SK-N-SH treated with all-trans-retinoic acid at 6 μM for 48 hours (cell line): Measurements from ENCODE around the gene CYBA.

Experiments used
- ESRRG ChIP-seq: fragments of 250-450 bp; sonication (Bioruptor Pico); IDR thresholded peaks from 2 replicates; pipeline ENCODE4 v1.6.1; 2021; ENCODE audit warnings: mild to moderate bottlenecking
- ISL1 ChIP-seq: fragments of 250-450 bp; sonication (Bioruptor Pico); IDR thresholded peaks from 2 replicates; pipeline ENCODE4 v2.1.2; 2022; ENCODE audit warnings: mild to moderate bottlenecking, moderate library complexity
- ZFP3 ChIP-seq: fragments of 250-450 bp; sonication (Bioruptor Pico); IDR thresholded peaks from 2 replicates; pipeline ENCODE4 v1.5.0; 2020; ENCODE audit warnings: mild to moderate bottlenecking, moderate library complexity
- TF ChIP-seq, protein P1 (sequence below): fragments of 250-450 bp; sonication (Bioruptor Pico); IDR thresholded peaks from 2 replicates; pipeline ENCODE4 v1.8.0; 2021; ENCODE audit warnings: low read depth, mild to moderate bottlenecking, moderate library complexity, borderline replicate concordance
- TF ChIP-seq, protein P2 (sequence below): fragments of 250-450 bp; sonication (Bioruptor Pico); IDR thresholded peaks from 2 replicates; pipeline ENCODE4 v1.8.0; 2020; ENCODE audit warnings: mild to moderate bottlenecking, moderate library complexity, borderline replicate concordance

DNA sequence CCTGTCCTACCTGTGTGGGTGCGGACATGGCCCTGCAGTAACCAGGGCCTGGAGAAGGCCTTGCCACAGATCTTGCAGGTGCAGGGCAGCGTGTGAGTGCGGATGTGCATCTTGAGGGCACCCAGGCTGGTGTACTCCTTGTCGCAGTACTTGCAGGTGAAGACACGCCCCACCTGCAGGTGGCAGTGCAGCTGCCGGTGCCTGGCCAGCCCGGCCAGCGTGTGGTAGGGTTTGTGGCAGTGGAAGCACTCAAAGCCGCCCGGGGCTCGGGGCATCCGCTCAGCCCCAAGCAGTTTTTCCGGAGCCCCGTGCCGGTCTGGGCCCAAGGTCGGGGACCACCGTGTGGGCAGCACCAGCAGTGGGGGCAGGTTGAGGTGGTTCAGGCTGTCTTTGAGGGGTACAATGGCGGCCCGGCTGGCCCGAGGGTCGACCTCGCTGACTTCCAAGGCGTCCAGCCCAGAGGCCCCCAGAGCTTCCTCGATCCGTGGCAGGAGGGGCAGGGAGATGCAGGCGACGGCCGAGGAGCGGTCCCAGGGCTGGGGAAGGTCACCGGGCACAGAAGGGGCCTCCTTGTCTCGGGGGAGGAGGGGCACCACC lies 30.3 kb upstream of the CYBA start:
- TF ChIP-seq, protein P1, sequence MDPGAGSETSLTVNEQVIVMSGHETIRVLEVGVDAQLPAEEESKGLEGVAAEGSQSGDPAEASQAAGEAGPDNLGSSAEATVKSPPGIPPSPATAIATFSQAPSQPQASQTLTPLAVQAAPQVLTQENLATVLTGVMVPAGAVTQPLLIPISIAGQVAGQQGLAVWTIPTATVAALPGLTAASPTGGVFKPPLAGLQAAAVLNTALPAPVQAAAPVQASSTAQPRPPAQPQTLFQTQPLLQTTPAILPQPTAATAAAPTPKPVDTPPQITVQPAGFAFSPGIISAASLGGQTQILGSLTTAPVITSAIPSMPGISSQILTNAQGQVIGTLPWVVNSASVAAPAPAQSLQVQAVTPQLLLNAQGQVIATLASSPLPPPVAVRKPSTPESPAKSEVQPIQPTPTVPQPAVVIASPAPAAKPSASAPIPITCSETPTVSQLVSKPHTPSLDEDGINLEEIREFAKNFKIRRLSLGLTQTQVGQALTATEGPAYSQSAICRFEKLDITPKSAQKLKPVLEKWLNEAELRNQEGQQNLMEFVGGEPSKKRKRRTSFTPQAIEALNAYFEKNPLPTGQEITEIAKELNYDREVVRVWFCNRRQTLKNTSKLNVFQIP (CRISPR knock-in tag): no peak
- TF ChIP-seq, protein P2, sequence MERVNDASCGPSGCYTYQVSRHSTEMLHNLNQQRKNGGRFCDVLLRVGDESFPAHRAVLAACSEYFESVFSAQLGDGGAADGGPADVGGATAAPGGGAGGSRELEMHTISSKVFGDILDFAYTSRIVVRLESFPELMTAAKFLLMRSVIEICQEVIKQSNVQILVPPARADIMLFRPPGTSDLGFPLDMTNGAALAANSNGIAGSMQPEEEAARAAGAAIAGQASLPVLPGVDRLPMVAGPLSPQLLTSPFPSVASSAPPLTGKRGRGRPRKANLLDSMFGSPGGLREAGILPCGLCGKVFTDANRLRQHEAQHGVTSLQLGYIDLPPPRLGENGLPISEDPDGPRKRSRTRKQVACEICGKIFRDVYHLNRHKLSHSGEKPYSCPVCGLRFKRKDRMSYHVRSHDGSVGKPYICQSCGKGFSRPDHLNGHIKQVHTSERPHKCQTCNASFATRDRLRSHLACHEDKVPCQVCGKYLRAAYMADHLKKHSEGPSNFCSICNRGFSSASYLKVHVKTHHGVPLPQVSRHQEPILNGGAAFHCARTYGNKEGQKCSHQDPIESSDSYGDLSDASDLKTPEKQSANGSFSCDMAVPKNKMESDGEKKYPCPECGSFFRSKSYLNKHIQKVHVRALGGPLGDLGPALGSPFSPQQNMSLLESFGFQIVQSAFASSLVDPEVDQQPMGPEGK (CRISPR knock-in tag): no peak
- TF ChIP-seq ISL1 (CRISPR knock-in tag) (no peak), ESRRG (no peak), ZFP3 (CRISPR knock-in tag) (no peak)
